Activated CD8-positive, alpha-beta T cell treated with anti-CD3 and anti-CD28 coated beads for 36 hours (primary cell): ENCODE results near the gene COPE. TPM values are rescaled to one million over a fixed set of nuclear protein-coding genes. Genes with fewer than 3 reads are reported as not detected.

Experiments
- ATAC-seq: fragments of 200-7000 bp; cut with Tn5 transposase; one replicate; pipeline ENCODE4 v1.10.0; 2021; ENCODE audit warnings: mild to moderate bottlenecking, moderate library complexity
- CTCF ChIA-PET: fragments of 350-600 bp; sonication (Branson Sonifier 250); formaldehyde crosslinking; loops from one replicate; lab custom pipeline; 2021; ENCODE audit warnings: antibody characterized with exemption; lab: Charles Lee
- POLR2A ChIA-PET: fragments of 350-600 bp; sonication (Branson Sonifier 250); formaldehyde crosslinking; loops from one replicate; lab custom pipeline; 2021; ENCODE audit warnings: antibody characterized with exemption; lab: Charles Lee
- DNase-seq: peaks from one replicate; pipeline ENCODE4 v3.0.0-alpha.2; 2020
- H3K27ac Mint-ChIP-seq: one replicate; pipeline ENCODE4 v1.8.0; 2021; ENCODE audit warnings: mild to moderate bottlenecking, mixed read lengths
- H3K27me3 Mint-ChIP-seq: one replicate; pipeline ENCODE4 v1.8.0; 2021; ENCODE audit warnings: mixed read lengths
- H3K36me3 Mint-ChIP-seq: one replicate; pipeline ENCODE4 v1.8.0; 2021; ENCODE audit warnings: low read depth, mixed read lengths
- H3K4me1 Mint-ChIP-seq: one replicate; pipeline ENCODE4 v1.8.0; 2021; ENCODE audit warnings: low read depth, mixed read lengths
- H3K4me3 Mint-ChIP-seq: one replicate; pipeline ENCODE4 v1.8.0; 2021; ENCODE audit warnings: mild to moderate bottlenecking, moderate library complexity, mixed read lengths
- H3K9me3 Mint-ChIP-seq: one replicate; pipeline ENCODE4 v1.8.0; 2021; ENCODE audit warnings: mixed read lengths
- intact Hi-C: fragments of 100-400 bp; cut with micrococcal nuclease; formaldehyde crosslinking; loops from one replicate; pipeline ENCODE4 v1.10.0; 2022
- total RNA-seq, 2 experiments: library from RNA; stranded (reverse); gene quantifications; one replicate each; pipeline ENCODE4 v1.2.3, GENCODE V29; 2021
- TF ChIP-seq, protein P1 (sequence below): fragments of 200-600 bp; IDR thresholded peaks from one replicate; pipeline ENCODE4 v1.8.0; 2022; ENCODE audit warnings: antibody characterized with exemption, mild to moderate bottlenecking

The COPE gene
- total RNA-seq, 2 experiments from 2014 or later, result 179 to 183 TPM

DNA sequence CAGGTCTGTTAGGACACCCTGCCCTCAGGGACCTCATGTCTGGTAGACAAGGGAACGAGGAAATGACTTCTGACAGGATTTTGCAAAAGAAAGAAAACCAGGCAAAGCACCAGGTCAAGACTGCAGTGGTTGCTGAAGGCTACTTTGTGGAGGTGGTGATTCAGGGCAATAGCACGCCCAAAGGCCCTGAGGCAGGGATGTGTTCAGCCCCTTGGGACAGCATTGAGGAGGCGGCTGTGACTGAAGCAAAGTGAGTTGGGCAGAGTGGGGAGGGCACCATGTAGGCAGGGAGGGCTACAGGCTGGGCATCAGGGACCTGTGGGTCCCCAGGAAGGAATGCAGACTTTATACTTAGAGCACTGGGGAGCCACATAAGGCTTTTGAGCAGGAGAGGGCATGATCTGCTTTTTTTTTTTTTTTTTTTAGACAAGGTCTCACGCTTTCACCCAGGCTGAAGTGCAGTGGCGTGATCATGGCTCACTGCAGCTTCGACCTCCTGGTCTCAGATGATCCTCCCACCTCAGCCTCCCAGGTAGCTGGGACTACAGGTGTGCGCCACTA is 32.6 kb upstream of the COPE start:
- Mint-ChIP-seq H3K27ac (no peak overlapping the region), H3K4me3 (no peak overlapping the region), H3K27me3 (no peaks in the 10 kb centered on the region), H3K4me1 (no peaks in the 10 kb centered on the region), H3K9me3 (peaks cover 3% of the 10 kb centered on the region), H3K36me3 (no peaks in the 10 kb centered on the region)
- POLR2A ChIA-PET, result no interaction called here
- ATAC-seq, result no peak
- no peak for DNase-seq
- CTCF ChIA-PET, result no interaction called here
- TF ChIP-seq, protein P1, sequence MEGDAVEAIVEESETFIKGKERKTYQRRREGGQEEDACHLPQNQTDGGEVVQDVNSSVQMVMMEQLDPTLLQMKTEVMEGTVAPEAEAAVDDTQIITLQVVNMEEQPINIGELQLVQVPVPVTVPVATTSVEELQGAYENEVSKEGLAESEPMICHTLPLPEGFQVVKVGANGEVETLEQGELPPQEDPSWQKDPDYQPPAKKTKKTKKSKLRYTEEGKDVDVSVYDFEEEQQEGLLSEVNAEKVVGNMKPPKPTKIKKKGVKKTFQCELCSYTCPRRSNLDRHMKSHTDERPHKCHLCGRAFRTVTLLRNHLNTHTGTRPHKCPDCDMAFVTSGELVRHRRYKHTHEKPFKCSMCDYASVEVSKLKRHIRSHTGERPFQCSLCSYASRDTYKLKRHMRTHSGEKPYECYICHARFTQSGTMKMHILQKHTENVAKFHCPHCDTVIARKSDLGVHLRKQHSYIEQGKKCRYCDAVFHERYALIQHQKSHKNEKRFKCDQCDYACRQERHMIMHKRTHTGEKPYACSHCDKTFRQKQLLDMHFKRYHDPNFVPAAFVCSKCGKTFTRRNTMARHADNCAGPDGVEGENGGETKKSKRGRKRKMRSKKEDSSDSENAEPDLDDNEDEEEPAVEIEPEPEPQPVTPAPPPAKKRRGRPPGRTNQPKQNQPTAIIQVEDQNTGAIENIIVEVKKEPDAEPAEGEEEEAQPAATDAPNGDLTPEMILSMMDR, result no peak
- intact Hi-C loops, result no loop called here

DNA sequence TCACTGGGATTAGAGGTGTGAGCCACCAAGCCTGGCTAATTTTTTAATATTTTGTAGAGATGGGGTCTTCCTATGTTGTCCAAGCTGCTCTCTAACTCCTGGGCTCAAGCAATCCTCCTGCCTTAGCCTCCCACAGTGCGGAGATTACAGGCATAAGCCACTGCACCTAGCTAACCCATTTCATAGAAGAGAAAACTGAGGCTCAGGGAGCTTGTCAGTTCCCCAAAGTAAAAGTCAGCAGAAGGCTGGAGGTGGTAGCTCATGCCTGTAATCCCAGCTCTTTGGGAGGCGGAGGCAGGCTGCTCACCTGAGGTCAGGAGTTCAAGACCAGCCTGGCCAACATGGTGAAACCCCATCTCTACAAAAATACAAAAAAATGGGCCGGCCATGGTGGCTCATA is 30.7 kb upstream of the COPE start:
- Mint-ChIP-seq H3K27ac (no peak overlapping the region), H3K9me3 (peaks cover under 1% of the 10 kb centered on the region), H3K4me1 (no peaks in the 10 kb centered on the region), H3K27me3 (no peaks in the 10 kb centered on the region), H3K36me3 (no peaks in the 10 kb centered on the region), H3K4me3 (no peak overlapping the region)
- ATAC-seq, result no peak
- ChIA-PET CTCF (no interaction called here), POLR2A (no interaction called here)
- TF ChIP-seq, protein P1, result no peak
- no peak for DNase-seq
- intact Hi-C loops, result no loop called here

DNA sequence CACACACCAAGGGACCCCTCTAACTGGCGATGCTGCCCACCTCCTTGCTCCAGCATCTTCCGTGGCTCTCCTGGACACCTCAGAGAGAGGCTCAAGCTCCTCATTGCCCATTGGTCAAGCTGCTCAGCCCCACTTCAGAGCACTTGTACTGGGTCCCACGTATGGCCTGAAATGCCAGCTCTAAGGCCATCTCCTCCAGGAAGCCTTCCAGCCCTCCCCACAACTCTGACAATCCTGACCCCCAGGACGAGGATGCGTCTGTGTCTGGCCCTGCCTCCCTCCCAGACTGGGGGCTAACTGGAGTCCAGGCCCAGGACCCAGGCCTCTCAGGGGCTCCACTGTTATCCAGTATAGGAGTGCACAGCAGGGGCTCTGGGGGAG is 29.8 kb upstream of the COPE start:
- H3K9me3 Mint-ChIP-seq, result no peaks in the 10 kb centered on the region
- no peaks in the 10 kb centered on the region for H3K36me3 Mint-ChIP-seq
- ChIA-PET POLR2A (no interaction called here), CTCF (no interaction called here)
- ATAC-seq (no peak), DNase-seq (no peak)
- no peak overlapping the region for H3K4me3 Mint-ChIP-seq
- intact Hi-C loops, result no loop called here
- TF ChIP-seq, protein P1, result no peak
- no peaks in the 10 kb centered on the region for H3K4me1 Mint-ChIP-seq
- no peak overlapping the region for H3K27ac Mint-ChIP-seq
- no peaks in the 10 kb centered on the region for H3K27me3 Mint-ChIP-seq

DNA sequence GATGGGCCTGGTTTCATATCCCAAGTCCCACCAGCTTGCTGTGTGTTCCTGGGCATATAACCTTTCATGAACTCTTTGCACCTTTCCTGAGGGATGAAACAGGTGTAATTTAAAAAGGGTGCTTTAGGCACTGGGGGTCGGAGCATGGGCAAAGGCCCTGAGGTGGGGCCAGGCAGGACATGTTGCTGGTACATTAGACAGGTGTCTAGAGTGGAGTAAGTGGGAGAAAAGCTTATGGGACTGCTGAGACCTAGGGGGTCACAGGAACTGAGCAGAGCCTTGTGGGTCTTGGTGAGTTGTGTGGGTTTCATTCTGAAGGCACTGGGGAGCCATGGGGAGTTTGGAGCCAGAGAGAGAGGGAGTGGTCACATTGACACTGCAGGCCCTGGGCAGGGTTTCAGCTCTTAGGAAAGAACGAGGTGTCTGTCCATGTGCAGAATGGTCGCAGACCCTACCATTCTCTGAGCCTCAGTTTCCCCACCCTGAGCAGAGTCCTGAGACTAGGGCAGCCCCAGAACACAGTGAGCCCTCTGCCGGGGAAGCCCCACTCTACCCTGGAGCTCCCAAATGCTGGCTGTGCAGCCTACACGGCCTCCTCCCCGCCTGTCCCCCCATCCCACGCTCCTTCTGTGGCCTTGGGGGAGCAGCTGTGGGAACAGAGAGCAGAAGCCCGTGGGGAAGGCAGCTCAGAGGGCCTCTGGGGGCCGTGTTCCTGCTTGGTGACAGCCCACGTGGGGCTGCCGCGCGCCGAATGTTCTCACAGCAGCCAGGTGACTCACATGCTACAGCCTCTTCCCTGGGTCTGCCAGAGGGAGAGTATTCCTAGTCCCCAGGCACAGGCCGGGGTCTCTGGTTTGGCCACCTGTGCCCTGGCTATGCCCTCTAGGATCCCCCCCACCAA is 29.1 kb upstream of the COPE start:
- Mint-ChIP-seq H3K4me3 (no peak overlapping the region), H3K4me1 (no peaks in the 10 kb centered on the region), H3K27ac (no peak overlapping the region), H3K9me3 (no peaks in the 10 kb centered on the region), H3K36me3 (no peaks in the 10 kb centered on the region), H3K27me3 (no peaks in the 10 kb centered on the region)
- TF ChIP-seq, protein P1, result no peak
- CTCF ChIA-PET, result no interaction called here
- POLR2A ChIA-PET, result no interaction called here
- ATAC-seq (no peak), DNase-seq (no peak)
- intact Hi-C loops, result no loop called here

DNA sequence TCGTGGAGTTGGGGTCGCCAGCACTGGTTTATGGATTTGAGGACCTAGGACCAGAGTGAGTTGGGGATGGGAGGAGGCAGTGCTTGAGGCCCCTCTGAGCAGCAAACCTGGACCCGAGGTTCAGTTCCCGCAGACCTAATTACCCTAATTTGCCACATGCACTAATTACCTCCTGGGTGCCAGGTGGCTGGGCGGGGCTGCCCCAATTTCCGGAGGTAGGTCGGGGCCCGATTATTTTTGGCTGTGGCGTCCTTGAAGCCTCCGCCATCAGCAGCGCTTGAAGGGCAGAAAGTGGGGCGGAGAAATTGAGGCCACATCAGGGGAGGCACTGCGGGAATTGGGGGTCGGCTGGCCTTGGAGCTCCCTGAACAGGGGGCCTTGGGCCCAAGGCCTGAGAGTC is 27.7 kb upstream of the COPE start:
- TF ChIP-seq, protein P1, result no peak
- H3K36me3 Mint-ChIP-seq, result no peaks in the 10 kb centered on the region
- H3K27ac Mint-ChIP-seq, result no peak overlapping the region
- H3K9me3 Mint-ChIP-seq, result no peaks in the 10 kb centered on the region
- no peak overlapping the region for H3K4me3 Mint-ChIP-seq
- no peaks in the 10 kb centered on the region for H3K4me1 Mint-ChIP-seq
- ChIA-PET POLR2A (no interaction called here), CTCF (no interaction called here)
- peaks cover 7% of the 10 kb centered on the region for H3K27me3 Mint-ChIP-seq
- no peak for ATAC-seq
- DNase-seq, result no peak
- intact Hi-C loops, result no loop called here
